ENCODE results near the gene NPR1. TPM values are rescaled to one million over a fixed set of nuclear protein-coding genes. Genes with fewer than 3 reads are reported as not detected.

NPR1 gene
- total RNA-seq, 1 experiment from 2014 or later, result not detected

DNA sequence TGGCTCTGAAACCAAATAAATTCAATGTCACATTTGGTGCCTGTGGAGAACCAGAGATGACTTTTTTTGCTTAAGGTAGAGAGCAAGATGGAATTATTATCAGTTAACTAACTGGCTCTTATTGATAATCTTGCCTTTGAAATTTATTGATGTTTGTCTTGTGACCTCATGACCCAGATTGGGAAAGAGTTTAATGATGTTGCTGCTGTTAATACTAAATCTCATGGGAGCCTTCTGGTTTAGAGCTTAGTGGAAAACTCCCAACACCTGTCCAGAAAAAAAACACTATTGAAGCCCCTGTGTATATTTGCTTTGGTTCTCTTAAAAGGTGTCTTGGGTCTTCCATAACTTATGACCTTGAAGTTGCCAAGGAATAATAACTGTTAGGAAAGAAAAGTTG lies 34.7 kb upstream of the NPR1 start:
- Histone ChIP-seq H3K4me2 (ENCODE audit: low read depth, low read length, poor library complexity, severe bottlenecking) (no peak overlapping the region), H2AFZ (ENCODE audit: low read length) (no peak overlapping the region), H3K9me3 (ENCODE audit: low read length) (no peaks in the 10 kb centered on the region), H3K79me2 (ENCODE audit: low read length) (peaks cover 3% of the 10 kb centered on the region; the same call in 1 of the 2 replicates), H3K9me2 (replicated peaks; ENCODE audit: insufficient read depth, low read length) (no peaks in the 10 kb centered on the region), H3K4me1 (ENCODE audit: low read length) (no peaks in the 10 kb centered on the region), H4K20me1 (ENCODE audit: insufficient read depth, low read depth, low read length) (0 out of 2 replicates have a peak, but pooled peaks cover 9% of the 10 kb centered on the region), H3K9ac (ENCODE audit: low read length) (no peak overlapping the region), H3K27me3 (ENCODE audit: low read length) (no peaks in the 10 kb centered on the region), H3K27ac (ENCODE audit: low read length) (no peak overlapping the region), H3K36me3 (ENCODE audit: insufficient read depth, low read length) (peaks cover 62% of the 10 kb centered on the region), H3K4me3 (ENCODE audit: low read length) (no peak overlapping the region)
- DNase-seq, result no peak

DNA sequence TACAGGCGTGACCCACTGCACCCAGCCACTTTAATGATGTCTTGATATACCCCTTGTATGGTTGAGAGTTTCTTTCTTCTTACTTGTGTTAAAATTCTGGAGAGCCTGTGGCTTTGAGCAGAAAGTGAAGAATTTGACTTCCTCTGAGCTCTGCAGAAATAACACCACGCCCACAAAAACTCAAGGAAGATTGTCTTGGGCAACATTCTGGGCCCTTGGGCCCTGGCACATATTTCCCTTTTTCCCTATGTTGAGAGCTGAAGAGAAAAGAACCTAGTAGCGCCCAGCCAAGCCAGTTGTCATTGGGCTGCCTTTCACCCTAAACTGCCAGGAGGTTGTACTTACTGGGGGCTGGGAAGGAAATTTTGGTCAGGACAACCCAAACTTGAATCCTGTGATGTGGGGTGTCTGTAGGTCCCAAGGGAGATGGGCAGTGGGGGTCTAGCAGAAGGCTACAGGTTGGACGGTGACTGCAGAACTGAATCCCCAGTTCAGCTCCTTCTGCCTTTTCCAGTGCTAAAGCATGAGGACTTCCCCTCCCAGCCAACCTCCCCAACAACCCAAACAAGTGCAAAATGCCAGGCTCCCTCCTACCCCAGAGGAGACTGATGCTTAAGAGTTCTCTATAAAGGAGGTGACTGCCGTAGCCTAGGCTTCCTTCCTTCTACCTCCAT lies 31.7 kb upstream of the NPR1 start:
- 0 out of 2 replicates have a peak, but pooled peaks cover 4% of the 10 kb centered on the region for H4K20me1 ChIP-seq (ENCODE audit: insufficient read depth, low read depth, low read length)
- no peak overlapping the region for H3K4me3 ChIP-seq (ENCODE audit: low read length)
- H3K4me2 ChIP-seq (ENCODE audit: low read depth, low read length, poor library complexity, severe bottlenecking), result no peak overlapping the region
- peaks cover 38% of the 10 kb centered on the region for H3K36me3 ChIP-seq (ENCODE audit: insufficient read depth, low read length)
- no peak overlapping the region for H3K27ac ChIP-seq (ENCODE audit: low read length)
- no peaks in the 10 kb centered on the region for H3K9me2 ChIP-seq (replicated peaks; ENCODE audit: insufficient read depth, low read length)
- no peaks in the 10 kb centered on the region for H3K27me3 ChIP-seq (ENCODE audit: low read length)
- H2AFZ ChIP-seq (ENCODE audit: low read length), result no peak overlapping the region
- H3K79me2 ChIP-seq (ENCODE audit: low read length), result no peaks in the 10 kb centered on the region
- H3K4me1 ChIP-seq (ENCODE audit: low read length), result no peaks in the 10 kb centered on the region
- no peak for DNase-seq
- no peak overlapping the region for H3K9ac ChIP-seq (ENCODE audit: low read length)
- H3K9me3 ChIP-seq (ENCODE audit: low read length), result no peaks in the 10 kb centered on the region

DNA sequence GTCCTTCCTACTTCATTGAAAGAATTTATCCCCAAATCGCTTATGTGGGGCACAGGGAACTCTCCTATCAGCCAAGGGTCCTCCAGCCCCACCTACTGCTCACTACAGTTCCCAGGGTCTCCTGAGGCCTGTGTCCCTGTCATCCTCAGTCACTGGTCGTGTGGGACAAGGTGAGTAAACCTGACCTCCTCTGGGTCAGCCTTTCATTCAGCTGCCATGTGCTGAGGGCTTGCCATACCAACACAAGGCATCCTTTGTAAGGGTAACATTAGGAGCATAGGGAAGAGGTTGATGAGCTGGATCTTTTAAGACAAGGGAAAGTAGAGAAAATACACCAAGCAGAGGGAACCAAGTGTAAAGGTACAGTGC lies 31.2 kb upstream of the NPR1 start:
- Histone ChIP-seq H3K79me2 (ENCODE audit: low read length) (no peaks in the 10 kb centered on the region), H3K36me3 (ENCODE audit: insufficient read depth, low read length) (peaks cover 34% of the 10 kb centered on the region), H3K4me1 (ENCODE audit: low read length) (no peaks in the 10 kb centered on the region), H2AFZ (ENCODE audit: low read length) (no peak overlapping the region), H3K4me2 (ENCODE audit: low read depth, low read length, poor library complexity, severe bottlenecking) (no peak overlapping the region), H3K9me2 (replicated peaks; ENCODE audit: insufficient read depth, low read length) (no peaks in the 10 kb centered on the region), H3K27me3 (ENCODE audit: low read length) (no peaks in the 10 kb centered on the region), H4K20me1 (ENCODE audit: insufficient read depth, low read depth, low read length) (no peaks in the 10 kb centered on the region), H3K9me3 (ENCODE audit: low read length) (no peaks in the 10 kb centered on the region), H3K27ac (ENCODE audit: low read length) (no peak overlapping the region), H3K9ac (ENCODE audit: low read length) (no peak overlapping the region), H3K4me3 (ENCODE audit: low read length) (no peak overlapping the region)
- DNase-seq, result no peak

DNA sequence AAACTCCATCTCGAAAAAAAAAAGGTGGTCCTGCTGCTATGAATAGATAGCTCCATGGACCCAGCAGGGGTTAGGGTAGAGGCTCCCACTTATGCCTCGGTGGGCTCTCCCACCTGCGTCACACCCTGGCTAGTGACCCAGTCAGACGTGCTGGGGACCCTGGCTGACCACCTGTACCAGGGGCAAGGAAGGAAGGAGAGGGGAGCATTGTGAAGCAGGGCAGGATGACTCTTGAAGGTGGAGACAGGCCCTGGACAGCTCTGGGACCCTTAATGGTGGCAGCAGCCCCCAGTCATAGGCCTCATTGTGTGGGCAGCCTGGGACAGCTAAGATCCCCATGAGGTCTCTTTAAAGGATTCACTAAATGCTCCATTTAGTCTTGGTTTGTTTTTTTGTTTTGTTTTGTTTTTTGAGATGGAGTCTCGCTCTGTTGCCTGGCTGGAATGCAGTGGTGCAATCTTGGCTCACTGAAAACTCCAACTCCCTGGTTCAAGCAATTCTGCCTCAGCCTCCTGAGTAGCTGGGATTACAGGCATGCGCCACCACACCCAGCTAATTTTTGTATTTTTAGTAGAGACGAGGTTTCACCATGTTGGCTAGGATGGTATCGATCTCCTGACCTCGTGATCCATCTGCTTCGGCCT lies 30.4 kb upstream of the NPR1 start:
- H2AFZ ChIP-seq (ENCODE audit: low read length), result no peak overlapping the region
- peaks cover 26% of the 10 kb centered on the region for H3K36me3 ChIP-seq (ENCODE audit: insufficient read depth, low read length)
- no peaks in the 10 kb centered on the region for H3K9me3 ChIP-seq (ENCODE audit: low read length)
- H4K20me1 ChIP-seq (ENCODE audit: insufficient read depth, low read depth, low read length), result no peaks in the 10 kb centered on the region
- H3K79me2 ChIP-seq (ENCODE audit: low read length), result no peaks in the 10 kb centered on the region
- no peak overlapping the region for H3K27ac ChIP-seq (ENCODE audit: low read length)
- H3K4me2 ChIP-seq (ENCODE audit: low read depth, low read length, poor library complexity, severe bottlenecking), result no peak overlapping the region
- no peaks in the 10 kb centered on the region for H3K9me2 ChIP-seq (replicated peaks; ENCODE audit: insufficient read depth, low read length)
- no peak overlapping the region for H3K4me3 ChIP-seq (ENCODE audit: low read length)
- no peaks in the 10 kb centered on the region for H3K4me1 ChIP-seq (ENCODE audit: low read length)
- no peaks in the 10 kb centered on the region for H3K27me3 ChIP-seq (ENCODE audit: low read length)
- DNase-seq, result no peak
- H3K9ac ChIP-seq (ENCODE audit: low read length), result no peak overlapping the region

DNA sequence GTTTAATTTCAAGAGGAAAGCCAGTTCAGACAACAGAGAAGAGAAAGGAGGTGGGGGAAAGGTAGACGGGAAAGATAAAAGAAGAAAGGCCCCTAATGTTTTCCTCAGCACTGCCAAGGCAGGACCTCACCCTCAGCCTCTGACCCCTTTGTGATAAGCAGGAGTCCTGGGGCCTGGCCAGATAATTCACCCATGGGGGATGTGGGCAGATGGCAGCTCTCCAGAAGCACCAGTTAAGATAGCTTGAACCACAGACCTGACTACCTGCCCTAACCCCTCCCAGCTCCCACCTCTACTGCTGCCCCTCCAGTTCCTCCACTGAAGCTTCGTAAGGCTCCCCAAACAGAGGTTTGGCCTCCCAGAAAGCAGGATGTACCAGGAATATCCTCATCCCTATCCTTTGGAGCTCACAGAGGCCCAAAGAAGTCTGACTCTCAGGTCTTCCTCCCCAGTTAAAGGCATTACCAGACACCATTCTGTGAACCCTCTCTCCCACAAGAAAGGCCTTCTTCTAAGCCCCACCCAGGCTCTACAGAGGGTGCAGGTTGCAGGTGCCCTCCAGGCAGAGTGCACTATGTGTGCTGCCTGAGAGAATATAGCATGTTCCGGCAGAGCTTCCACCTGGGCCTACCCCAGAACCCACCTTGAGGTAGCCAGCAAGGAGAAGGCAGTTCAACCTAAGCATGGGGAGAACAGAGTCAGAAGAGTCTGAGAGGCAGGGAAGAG lies 29.2 kb upstream of the NPR1 start:
- no peak overlapping the region for H3K9ac ChIP-seq (ENCODE audit: low read length)
- no peak overlapping the region for H2AFZ ChIP-seq (ENCODE audit: low read length)
- no peaks in the 10 kb centered on the region for H3K9me2 ChIP-seq (replicated peaks; ENCODE audit: insufficient read depth, low read length)
- no peak overlapping the region for H3K4me2 ChIP-seq (ENCODE audit: low read depth, low read length, poor library complexity, severe bottlenecking)
- DNase-seq, result no peak
- H4K20me1 ChIP-seq (ENCODE audit: insufficient read depth, low read depth, low read length), result no peaks in the 10 kb centered on the region
- no peaks in the 10 kb centered on the region for H3K4me1 ChIP-seq (ENCODE audit: low read length)
- H3K27ac ChIP-seq (ENCODE audit: low read length), result no peak overlapping the region
- H3K4me3 ChIP-seq (ENCODE audit: low read length), result no peak overlapping the region
- H3K9me3 ChIP-seq (ENCODE audit: low read length), result no peaks in the 10 kb centered on the region
- no peaks in the 10 kb centered on the region for H3K27me3 ChIP-seq (ENCODE audit: low read length)
- peaks cover 15% of the 10 kb centered on the region; the same call in 1 of the 2 replicates for H3K36me3 ChIP-seq (ENCODE audit: insufficient read depth, low read length)
- H3K79me2 ChIP-seq (ENCODE audit: low read length), result no peaks in the 10 kb centered on the region

DNA sequence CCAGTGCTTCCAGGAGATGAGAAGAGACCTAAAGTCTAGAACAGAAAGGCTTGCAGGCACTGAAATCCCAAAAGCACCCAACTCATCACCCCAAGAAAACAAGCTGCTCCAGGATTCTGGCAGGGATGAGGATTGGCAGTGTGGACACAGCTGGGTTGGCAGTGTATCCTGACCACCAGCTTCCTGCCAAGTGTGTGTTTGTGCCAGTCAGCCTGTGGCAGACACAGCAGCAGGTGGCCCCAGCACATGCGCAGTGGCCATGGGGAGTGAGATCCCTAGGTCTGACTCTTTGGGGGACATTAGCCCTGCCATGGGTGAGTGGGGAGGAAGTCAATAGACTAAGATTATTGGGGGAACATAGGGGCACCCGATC lies 28.6 kb upstream of the NPR1 start:
- Histone ChIP-seq H3K27ac (ENCODE audit: low read length) (no peak overlapping the region), H3K36me3 (ENCODE audit: insufficient read depth, low read length) (peaks cover 9% of the 10 kb centered on the region; the same call in 1 of the 2 replicates)

DNA sequence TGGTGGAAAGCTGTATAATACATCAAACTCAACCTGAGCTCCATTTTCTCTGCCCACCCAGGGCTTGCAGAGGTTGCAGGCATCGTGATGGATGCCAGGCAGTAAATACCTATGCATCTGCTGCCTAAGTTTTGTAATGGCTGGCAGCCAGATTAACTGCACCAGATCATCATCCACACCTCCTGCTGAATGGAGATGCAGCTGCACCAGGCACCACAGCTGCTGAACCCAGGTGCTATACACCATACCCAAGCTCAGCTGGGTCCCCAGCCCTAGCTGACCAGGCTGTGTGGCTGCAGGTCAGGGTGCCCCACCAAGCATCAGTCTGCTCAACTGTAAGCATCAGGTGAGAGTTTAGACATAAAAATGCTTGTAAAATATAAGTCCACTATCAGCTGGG lies 26.7 kb upstream of the NPR1 start:
- Histone ChIP-seq H3K4me2 (ENCODE audit: low read depth, low read length, poor library complexity, severe bottlenecking) (no peak overlapping the region), H3K36me3 (ENCODE audit: insufficient read depth, low read length) (no peaks in the 10 kb centered on the region), H3K27ac (ENCODE audit: low read length) (no peak overlapping the region), H3K79me2 (ENCODE audit: low read length) (no peaks in the 10 kb centered on the region), H3K9me3 (ENCODE audit: low read length) (no peaks in the 10 kb centered on the region), H2AFZ (ENCODE audit: low read length) (no peak overlapping the region), H3K27me3 (ENCODE audit: low read length) (no peaks in the 10 kb centered on the region), H3K4me3 (ENCODE audit: low read length) (no peak overlapping the region), H3K9me2 (replicated peaks; ENCODE audit: insufficient read depth, low read length) (no peaks in the 10 kb centered on the region), H4K20me1 (ENCODE audit: insufficient read depth, low read depth, low read length) (no peaks in the 10 kb centered on the region), H3K9ac (ENCODE audit: low read length) (no peak overlapping the region), H3K4me1 (ENCODE audit: low read length) (no peaks in the 10 kb centered on the region)
- DNase-seq, result no peak

More for the DNA sequence above, 28.6 kb upstream of the NPR1 start:
- DNase-seq, result no peak
- no peaks in the 10 kb centered on the region for H3K9me3 ChIP-seq (ENCODE audit: low read length)
- H3K4me1 ChIP-seq (ENCODE audit: low read length), result no peaks in the 10 kb centered on the region
- no peak overlapping the region for H3K9ac ChIP-seq (ENCODE audit: low read length)
- H3K9me2 ChIP-seq (replicated peaks; ENCODE audit: insufficient read depth, low read length), result no peaks in the 10 kb centered on the region
- no peaks in the 10 kb centered on the region for H4K20me1 ChIP-seq (ENCODE audit: insufficient read depth, low read depth, low read length)
- no peaks in the 10 kb centered on the region for H3K27me3 ChIP-seq (ENCODE audit: low read length)
- no peak overlapping the region for H3K4me3 ChIP-seq (ENCODE audit: low read length)
- H3K79me2 ChIP-seq (ENCODE audit: low read length), result no peaks in the 10 kb centered on the region
- no peak overlapping the region for H2AFZ ChIP-seq (ENCODE audit: low read length)
- H3K4me2 ChIP-seq (ENCODE audit: low read depth, low read length, poor library complexity, severe bottlenecking), result no peak overlapping the region

DNA sequence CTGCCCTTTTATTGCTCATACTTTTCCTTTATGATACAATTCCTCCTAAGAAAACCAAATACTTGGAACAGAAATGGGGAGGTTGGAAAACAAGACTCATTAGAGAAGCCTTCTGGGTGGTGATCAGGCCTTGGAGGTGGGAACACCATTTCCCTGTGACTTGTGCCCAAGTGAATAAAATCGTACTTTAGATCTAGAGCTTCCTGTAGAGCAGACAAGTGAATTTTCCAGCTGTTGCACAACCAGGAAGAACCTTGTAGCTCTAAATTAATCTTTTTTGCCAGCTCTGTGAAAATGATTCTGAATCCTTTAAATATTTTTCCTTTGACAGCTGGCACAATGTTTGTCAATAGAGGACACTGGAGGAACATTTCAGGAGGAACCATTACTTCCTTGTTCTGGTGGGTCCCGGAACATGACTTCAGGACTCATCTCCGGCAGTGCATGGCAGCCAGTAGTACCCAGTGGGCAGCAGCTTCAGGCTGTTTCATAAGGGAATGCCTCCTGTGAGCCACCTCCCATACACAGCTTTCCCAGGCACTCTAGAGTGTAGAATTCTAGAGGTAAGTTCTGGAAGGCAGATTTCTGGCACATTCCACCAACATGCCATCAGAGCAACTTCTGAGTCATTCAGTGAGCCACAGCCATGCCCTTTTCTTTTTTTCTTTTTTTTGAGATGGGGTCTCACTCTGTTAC lies 25.5 kb upstream of the NPR1 start:
- H2AFZ ChIP-seq (ENCODE audit: low read length), result no peak overlapping the region
- H3K9ac ChIP-seq (ENCODE audit: low read length), result no peak overlapping the region
- no peaks in the 10 kb centered on the region for H3K9me2 ChIP-seq (replicated peaks; ENCODE audit: insufficient read depth, low read length)
- H3K36me3 ChIP-seq (ENCODE audit: insufficient read depth, low read length), result no peaks in the 10 kb centered on the region
- H3K27me3 ChIP-seq (ENCODE audit: low read length), result no peaks in the 10 kb centered on the region
- no peak overlapping the region for H3K4me2 ChIP-seq (ENCODE audit: low read depth, low read length, poor library complexity, severe bottlenecking)
- no peaks in the 10 kb centered on the region for H4K20me1 ChIP-seq (ENCODE audit: insufficient read depth, low read depth, low read length)
- H3K79me2 ChIP-seq (ENCODE audit: low read length), result no peaks in the 10 kb centered on the region
- peaks cover 3% of the 10 kb centered on the region for H3K4me1 ChIP-seq (ENCODE audit: low read length)
- no peaks in the 10 kb centered on the region for H3K9me3 ChIP-seq (ENCODE audit: low read length)
- H3K27ac ChIP-seq (ENCODE audit: low read length), result no peak overlapping the region
- no peak for DNase-seq
- H3K4me3 ChIP-seq (ENCODE audit: low read length), result no peak overlapping the region
